PC-3 (cell line): ENCODE measurements around the gene OTC. TPM values are rescaled to one million over a fixed set of nuclear protein-coding genes. Genes with fewer than 3 reads are reported as not detected.

ENCODE experiments used
- ATAC-seq: fragments of 200-7000 bp; cut with Tn5 transposase; 2 replicates; pipeline ENCODE4 v1.9.1; 2020; ENCODE audit warnings: mild to moderate bottlenecking, moderate library complexity
- BruUV-seq: library from RNA; stranded (reverse); fragments of 400-500 nt; replicated peaks from 2 replicates; lab custom pipeline; 2021; lab: Mats Ljungman, UMichigan
- CTCF ChIA-PET: fragments of 300-600 bp; sonication (Branson Sonifier 250); formaldehyde crosslinking; loops from one replicate; lab custom pipeline; 2022; ENCODE audit warnings: antibody characterized with exemption; lab: Charles Lee
- POLR2A ChIA-PET: fragments of 300-600 bp; sonication (Branson Sonifier 250); formaldehyde crosslinking; loops from one replicate; lab custom pipeline; 2022; ENCODE audit warnings: antibody characterized with exemption; ENCODE audit not compliant: unreplicated experiment; lab: Charles Lee
- DNase-seq: peaks from one replicate; pipeline ENCODE4 v3.0.0-alpha.2; 2015
- H2AFZ ChIP-seq: fragments of 300-600 bp; sonication (generic); 2 replicates; pipeline ENCODE4 v1.6.0; 2016; ENCODE audit warnings: antibody characterized with exemption, low read length
- H3F3A ChIP-seq: fragments of 300-600 bp; sonication (generic); one replicate; pipeline ENCODE4 v1.6.0; 2017; ENCODE audit warnings: antibody characterized with exemption, low read length, control low read depth, mild to moderate bottlenecking; ENCODE audit not compliant: unreplicated experiment
- H3K27ac ChIP-seq: fragments of 300-600 bp; sonication (generic); 2 replicates; pipeline ENCODE4 v1.5.1; 2016; ENCODE audit warnings: mild to moderate bottlenecking, low read length
- H3K27me3 ChIP-seq: fragments of 300-600 bp; sonication (generic); 2 replicates; pipeline ENCODE4 v1.6.1; 2016; ENCODE audit warnings: low read length, mixed read lengths
- H3K36me3 ChIP-seq: fragments of 300-600 bp; sonication (generic); 2 replicates; pipeline ENCODE4 v1.6.1; 2016; ENCODE audit warnings: low read depth, mixed run types, low read length, mixed read lengths
- H3K4me1 ChIP-seq: fragments of 300-600 bp; sonication (generic); 2 replicates; pipeline ENCODE4 v1.5.1; 2016; ENCODE audit warnings: low read length; ENCODE audit not compliant: insufficient read depth
- H3K4me2 ChIP-seq: fragments of 300-600 bp; sonication (generic); 2 replicates; pipeline ENCODE4 v1.6.0; 2016; ENCODE audit warnings: low read length
- H3K4me3 ChIP-seq: fragments of 300-600 bp; sonication (generic); 2 replicates; pipeline ENCODE4 v1.5.1; 2016; ENCODE audit warnings: mild to moderate bottlenecking, low read length, mixed read lengths
- H3K79me2 ChIP-seq: fragments of 300-600 bp; sonication (generic); 2 replicates; pipeline ENCODE4 v1.6.1; 2017; ENCODE audit warnings: low read length, mixed read lengths
- H3K9ac ChIP-seq: fragments of 300-600 bp; sonication (generic); 2 replicates; pipeline ENCODE4 v1.6.0; 2016; ENCODE audit warnings: mild to moderate bottlenecking, low read length
- H3K9me2 ChIP-seq: fragments of 300-600 bp; sonication (generic); replicated peaks from 2 replicates; pipeline ENCODE4 v1.6.1; 2016; ENCODE audit warnings: mixed run types, low read length, mixed read lengths
- H3K9me3 ChIP-seq: fragments of 300-600 bp; sonication (generic); 2 replicates; pipeline ENCODE4 v1.6.1; 2016; ENCODE audit warnings: low read length, mixed read lengths
- H4K20me1 ChIP-seq: fragments of 300-600 bp; sonication (generic); 2 replicates; pipeline ENCODE4 v1.6.1; 2016; ENCODE audit warnings: low read length, mixed read lengths
- EZH2 ChIP-seq: fragments of 300-600 bp; sonication (generic); IDR thresholded peaks from one replicate; pipeline ENCODE4 v1.6.1; 2017; ENCODE audit warnings: antibody characterized with exemption, mild to moderate bottlenecking, low read length; ENCODE audit not compliant: unreplicated experiment
- EZH2phosphoT487 ChIP-seq: fragments of 300-600 bp; sonication (generic); IDR thresholded peaks from 2 replicates; pipeline ENCODE4 v1.6.1; 2018; ENCODE audit warnings: mild to moderate bottlenecking, antibody characterized with exemption, low read length, borderline replicate concordance
- intact Hi-C: fragments of 100-400 bp; cut with micrococcal nuclease; formaldehyde crosslinking; loops from 2 replicates; pipeline ENCODE4 v1.9.0; 2023
- total RNA-seq: library from RNA; depleted of rRNA; stranded (reverse); fragments of >200 nt; gene quantifications from 2 replicates; pipeline ENCODE4 v1.2.3, GENCODE V29; 2014
- TF ChIP-seq, protein P1 (sequence below): fragments of 300-600 bp; sonication (generic); conservative IDR thresholded peaks from 2 replicates; pipeline ENCODE4 v1.5.1; 2017; ENCODE audit warnings: antibody characterized with exemption, low read depth, mild to moderate bottlenecking, low read length

The OTC gene
- total RNA-seq, 1 experiment from 2014 or later: not detected

DNA sequence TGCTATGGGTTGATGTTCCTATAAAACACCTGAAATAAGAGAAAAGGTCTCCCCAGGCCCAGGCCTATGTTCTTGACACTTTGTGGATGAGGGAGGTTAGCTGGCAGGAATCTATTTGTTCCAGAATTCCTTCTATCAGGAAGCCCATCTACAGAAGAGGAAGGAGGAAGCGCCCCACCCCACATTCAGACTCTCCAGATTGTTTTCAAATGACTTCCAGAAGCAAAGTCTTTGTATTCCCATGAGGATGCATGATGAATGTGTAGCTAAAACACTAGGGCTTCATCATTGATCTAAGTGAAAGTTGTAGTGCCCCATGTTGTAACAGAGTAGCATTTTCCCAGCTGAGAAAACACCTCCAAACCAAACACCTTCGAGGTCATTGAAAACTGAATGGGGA is 16.4 kb downstream of the OTC start:
- Histone ChIP-seq H4K20me1 (no peaks in the 10 kb centered on the region), H3K4me1 (no peaks in the 10 kb centered on the region), H3K4me3 (no peak overlapping the region), H3K4me2 (no peak overlapping the region), H3K36me3 (no peaks in the 10 kb centered on the region), H2AFZ (no peak overlapping the region), H3K27ac (no peak overlapping the region), H3K79me2 (no peaks in the 10 kb centered on the region), H3K9me3 (no peaks in the 10 kb centered on the region), H3F3A (no peaks in the 10 kb centered on the region), H3K9me2 (no peaks in the 10 kb centered on the region), H3K9ac (no peak overlapping the region), H3K27me3 (peaks cover 39% of the 10 kb centered on the region)
- CTCF ChIA-PET: no interaction called here
- ATAC-seq (no peak), DNase-seq (no peak)
- TF ChIP-seq, protein P1, sequence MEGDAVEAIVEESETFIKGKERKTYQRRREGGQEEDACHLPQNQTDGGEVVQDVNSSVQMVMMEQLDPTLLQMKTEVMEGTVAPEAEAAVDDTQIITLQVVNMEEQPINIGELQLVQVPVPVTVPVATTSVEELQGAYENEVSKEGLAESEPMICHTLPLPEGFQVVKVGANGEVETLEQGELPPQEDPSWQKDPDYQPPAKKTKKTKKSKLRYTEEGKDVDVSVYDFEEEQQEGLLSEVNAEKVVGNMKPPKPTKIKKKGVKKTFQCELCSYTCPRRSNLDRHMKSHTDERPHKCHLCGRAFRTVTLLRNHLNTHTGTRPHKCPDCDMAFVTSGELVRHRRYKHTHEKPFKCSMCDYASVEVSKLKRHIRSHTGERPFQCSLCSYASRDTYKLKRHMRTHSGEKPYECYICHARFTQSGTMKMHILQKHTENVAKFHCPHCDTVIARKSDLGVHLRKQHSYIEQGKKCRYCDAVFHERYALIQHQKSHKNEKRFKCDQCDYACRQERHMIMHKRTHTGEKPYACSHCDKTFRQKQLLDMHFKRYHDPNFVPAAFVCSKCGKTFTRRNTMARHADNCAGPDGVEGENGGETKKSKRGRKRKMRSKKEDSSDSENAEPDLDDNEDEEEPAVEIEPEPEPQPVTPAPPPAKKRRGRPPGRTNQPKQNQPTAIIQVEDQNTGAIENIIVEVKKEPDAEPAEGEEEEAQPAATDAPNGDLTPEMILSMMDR: no peak
- TF ChIP-seq EZH2phosphoT487 (no peak), EZH2 (no peak)
- POLR2A ChIA-PET: no interaction called here
- intact Hi-C loops: no loop called here
- BruUV-seq: no TSS peak

DNA sequence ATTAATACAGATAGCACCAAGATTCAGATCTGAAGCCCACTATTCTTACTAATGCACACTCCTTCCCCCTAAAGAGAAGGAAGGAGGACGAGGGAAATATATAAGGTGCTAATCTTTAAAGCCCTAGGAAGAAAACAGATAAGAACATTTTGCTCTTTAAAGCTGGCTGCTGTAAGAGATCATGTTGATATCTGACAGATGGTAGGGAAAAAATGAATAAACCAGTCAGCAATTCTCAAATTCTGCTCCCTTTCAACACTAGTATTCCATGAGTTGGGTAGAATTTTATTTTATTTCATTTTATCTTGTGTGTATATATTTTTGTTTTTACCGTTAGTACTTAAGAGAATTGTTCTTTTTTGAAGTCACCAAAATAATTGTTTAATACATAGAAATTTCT is 19.2 kb downstream of the OTC start:
- no peak for ATAC-seq
- CTCF ChIA-PET: no interaction called here

DNA sequence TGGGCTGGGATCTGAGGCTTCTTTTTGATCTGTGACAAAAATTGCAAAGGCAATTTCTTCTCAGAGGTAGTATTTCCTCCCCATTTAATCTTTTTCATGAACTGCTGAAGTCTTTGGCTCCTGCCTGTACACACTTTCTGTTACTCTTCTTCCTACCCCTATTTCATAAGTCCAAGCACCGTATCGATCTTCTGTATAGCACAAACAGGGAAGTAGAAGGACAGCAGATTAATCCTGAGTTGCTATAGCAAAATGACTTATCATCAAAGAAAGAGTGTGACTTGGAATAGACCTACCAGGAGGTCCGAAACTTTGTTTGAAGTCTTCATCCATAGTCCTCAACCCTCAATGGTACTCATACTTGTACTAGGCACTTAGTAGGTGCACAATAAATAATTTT is 22.0 kb downstream of the OTC start:
- Histone ChIP-seq H3K79me2 (no peaks in the 10 kb centered on the region), H3K9me2 (no peaks in the 10 kb centered on the region), H3K4me1 (no peaks in the 10 kb centered on the region), H3K27ac (no peak overlapping the region), H3K36me3 (no peaks in the 10 kb centered on the region), H2AFZ (no peak overlapping the region), H3K4me2 (no peak overlapping the region), H3F3A (no peaks in the 10 kb centered on the region), H3K9me3 (no peaks in the 10 kb centered on the region), H4K20me1 (no peaks in the 10 kb centered on the region), H3K4me3 (no peak overlapping the region), H3K9ac (no peak overlapping the region), H3K27me3 (peaks cover 66% of the 10 kb centered on the region)
- no TSS peak for BruUV-seq
- DNase-seq (no peak), ATAC-seq (no peak)
- TF ChIP-seq EZH2 (no peak), EZH2phosphoT487 (no peak)
- TF ChIP-seq, protein P1: no peak
- CTCF ChIA-PET: no interaction called here
- POLR2A ChIA-PET: no interaction called here
- intact Hi-C loops: no loop called here

More for the DNA sequence above, 19.2 kb downstream of the OTC start:
- H3K9me2 ChIP-seq: no peaks in the 10 kb centered on the region
- H3K36me3 ChIP-seq: no peaks in the 10 kb centered on the region
- H3K27me3 ChIP-seq: peaks cover 57% of the 10 kb centered on the region
- no TSS peak for BruUV-seq
- no peaks in the 10 kb centered on the region for H3K9me3 ChIP-seq
- no peaks in the 10 kb centered on the region for H3K4me1 ChIP-seq
- H3K79me2 ChIP-seq: no peaks in the 10 kb centered on the region
- DNase-seq: no peak
- no peak overlapping the region for H3K27ac ChIP-seq
- H3F3A ChIP-seq: no peaks in the 10 kb centered on the region
- no peaks in the 10 kb centered on the region for H4K20me1 ChIP-seq
- no peak overlapping the region for H2AFZ ChIP-seq
- H3K4me3 ChIP-seq: no peak overlapping the region
- POLR2A ChIA-PET: no interaction called here
- H3K4me2 ChIP-seq: no peak overlapping the region
- no peak for TF ChIP-seq EZH2phosphoT487
- TF ChIP-seq, protein P1: no peak
- TF ChIP-seq EZH2: no peak
- intact Hi-C loops: no loop called here
- no peak overlapping the region for H3K9ac ChIP-seq
